Right lung (tissue), 10 donors: ENCODE data around the gene NDUFAF3. TPM values are rescaled to one million over a fixed set of nuclear protein-coding genes. Genes with fewer than 3 reads are reported as not detected.
A peak's percentile ranks its signal among the peaks of the same experiment; 100 is the strongest.

Experiments
- DNase-seq, 2 donors: peaks; one replicate each; pipeline ENCODE4 v3.0.0-alpha.2; 2013
- long read RNA-seq, 8 donors: transcript quantifications; one replicate each; lab custom pipeline, GENCODE V29; 2026
- polyA plus RNA-seq, 5 donors: library from polyadenylated mRNA; unstranded; fragments of 120-200 nt; gene quantifications; one replicate each; pipeline versions ENCODE4 v1.2.1 to v1.2.3, GENCODE V29; 2013; ENCODE audit warnings: inconsistent platforms in 1 of 5, low replicate concordance in 1 of 5; ENCODE audit not compliant: insufficient read length in 5 of 5, insufficient read depth in 1 of 5

Gene NDUFAF3, protein sequence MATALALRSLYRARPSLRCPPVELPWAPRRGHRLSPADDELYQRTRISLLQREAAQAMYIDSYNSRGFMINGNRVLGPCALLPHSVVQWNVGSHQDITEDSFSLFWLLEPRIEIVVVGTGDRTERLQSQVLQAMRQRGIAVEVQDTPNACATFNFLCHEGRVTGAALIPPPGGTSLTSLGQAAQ
- polyA plus RNA-seq = 10 to 100 TPM; 42.5 to 86.3 (median 61.1) TPM
- long read RNA-seq, donor 1, transcript NDUFAF3-202 (5 exons, 2,012 nt) = major isoform, 85 of 122 reads
- long read RNA-seq, donor 1, partial matches to known transcripts = 32 of 122 reads
- long read RNA-seq, donor 1, other reads (novel, unspliced or antisense) = 0 of 122 reads
- long read RNA-seq, donor 2, transcript NDUFAF3-202 (5 exons, 2,012 nt) = major isoform, 33 of 39 reads
- long read RNA-seq, donor 2, partial matches to known transcripts = 0 of 39 reads
- long read RNA-seq, donor 2, other reads (novel, unspliced or antisense) = 5 of 39 reads
- long read RNA-seq, donor 3, transcript NDUFAF3-202 (5 exons, 2,012 nt) = major isoform, 66 of 87 reads
- long read RNA-seq, donor 3, partial matches to known transcripts = 11 of 87 reads
- long read RNA-seq, donor 3, other reads (novel, unspliced or antisense) = 7 of 87 reads
- long read RNA-seq, donor 4, transcript NDUFAF3-202 (5 exons, 2,012 nt) = major isoform, 33 of 44 reads
- long read RNA-seq, donor 4, partial matches to known transcripts = 0 of 44 reads
- long read RNA-seq, donor 4, other reads (novel, unspliced or antisense) = 8 of 44 reads
- long read RNA-seq, donor 5, transcript NDUFAF3-202 (5 exons, 2,012 nt) = major isoform, 82 of 187 reads
- long read RNA-seq, donor 5, partial matches to known transcripts = 80 of 187 reads
- long read RNA-seq, donor 5, other reads (novel, unspliced or antisense) = 22 of 187 reads
- long read RNA-seq, donor 6, transcript NDUFAF3-202 (5 exons, 2,012 nt) = major isoform, 85 of 618 reads
- long read RNA-seq, donor 6, partial matches to known transcripts = 267 of 618 reads
- long read RNA-seq, donor 6, other reads (novel, unspliced or antisense) = 261 of 618 reads
- long read RNA-seq, donor 7, transcript NDUFAF3-202 (5 exons, 2,012 nt) = major isoform, 87 of 111 reads
- long read RNA-seq, donor 7, partial matches to known transcripts = 7 of 111 reads
- long read RNA-seq, donor 7, other reads (novel, unspliced or antisense) = 15 of 111 reads
- long read RNA-seq, donor 8, transcript NDUFAF3-202 (5 exons, 2,012 nt) = major isoform, 21 of 25 reads
- long read RNA-seq, donor 8, partial matches to known transcripts = 0 of 25 reads
- long read RNA-seq, donor 8, other reads (novel, unspliced or antisense) = 0 of 25 reads

DNA sequence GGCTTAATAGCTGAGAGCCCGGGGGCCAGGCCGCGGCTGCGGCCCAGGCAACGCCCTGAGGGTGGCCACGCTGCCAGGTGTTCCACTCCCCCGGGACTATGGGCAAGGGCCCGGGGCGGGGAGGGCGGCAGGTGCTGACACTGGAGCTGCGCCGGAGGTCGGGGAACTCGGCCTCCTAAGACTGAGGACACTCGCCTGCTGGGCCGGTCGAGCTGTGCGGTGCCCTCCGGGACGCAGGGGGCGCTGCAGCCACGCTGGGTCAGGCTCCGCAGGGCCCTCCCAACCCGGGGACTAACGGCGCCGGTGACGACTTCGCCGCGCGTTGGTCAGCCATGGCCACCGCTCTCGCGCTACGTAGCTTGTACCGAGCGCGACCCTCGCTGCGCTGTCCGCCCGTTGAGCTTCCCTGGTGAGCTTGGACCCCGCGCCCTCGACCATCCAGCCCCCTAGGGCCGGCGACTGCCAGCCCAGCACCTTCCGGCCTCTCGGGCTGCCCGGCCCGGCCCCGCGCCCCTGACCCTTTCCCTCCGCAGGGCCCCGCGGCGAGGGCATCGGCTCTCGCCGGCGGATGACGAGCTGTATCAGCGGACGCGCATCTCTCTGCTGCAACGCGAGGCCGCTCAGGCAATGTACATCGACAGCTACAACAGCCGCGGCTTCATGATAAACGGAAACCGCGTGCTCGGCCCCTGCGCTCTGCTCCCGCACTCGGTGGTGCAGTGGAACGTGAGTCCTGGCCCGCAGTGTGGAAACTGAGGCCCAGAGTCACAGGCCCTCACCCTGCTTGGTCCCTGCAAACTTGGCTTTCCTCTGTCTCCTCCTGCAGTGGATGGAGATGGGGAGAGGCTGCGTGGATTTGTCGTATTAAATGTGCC is at the start of gene NDUFAF3:
Gene NDUFAF3 (plus strand): TSS at position 309 of the 875 bp plus-strand sequence. CDS start 24 bp downstream, at position 333.
- DNase-seq = peak; percentile 91 to 92

DNA sequence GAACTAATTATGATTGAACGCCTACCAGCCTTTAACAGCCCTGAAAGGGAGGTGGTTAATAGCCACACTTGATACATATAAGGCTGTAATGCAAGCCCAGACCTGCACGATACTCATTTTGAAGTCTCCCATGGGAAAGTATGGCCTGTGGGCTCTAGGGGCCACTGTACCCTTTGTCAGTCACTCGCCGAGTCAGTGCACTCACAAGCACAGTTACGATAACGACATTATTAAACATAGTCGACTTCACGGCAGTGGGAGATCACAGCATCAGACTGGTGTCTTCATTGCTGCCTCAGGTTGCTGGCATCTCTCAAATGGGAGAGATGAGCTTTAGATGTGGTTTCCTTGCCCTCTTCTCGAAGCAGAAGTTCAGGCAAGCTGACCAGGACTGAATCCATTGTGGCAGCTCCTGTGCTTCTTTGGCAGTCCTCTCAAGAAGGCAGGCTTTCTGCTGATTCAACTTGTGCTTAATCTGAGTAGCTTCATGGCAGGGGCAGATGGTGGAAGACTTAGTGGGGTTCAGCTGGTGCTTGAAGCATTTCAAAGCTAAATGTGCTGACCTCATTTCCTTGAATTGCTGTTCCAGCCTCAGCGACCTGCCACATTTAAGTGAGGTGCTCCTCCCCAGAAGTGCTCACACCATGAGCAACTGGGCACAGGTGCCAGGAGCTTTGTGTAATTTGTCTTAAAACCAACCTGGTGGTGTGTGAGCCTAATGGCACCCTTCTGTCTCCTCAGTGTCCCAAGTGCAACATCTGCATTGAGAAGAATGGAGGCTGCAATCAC is 47.7 kb upstream of the NDUFAF3 start:
- DNase-seq = no peak

DNA sequence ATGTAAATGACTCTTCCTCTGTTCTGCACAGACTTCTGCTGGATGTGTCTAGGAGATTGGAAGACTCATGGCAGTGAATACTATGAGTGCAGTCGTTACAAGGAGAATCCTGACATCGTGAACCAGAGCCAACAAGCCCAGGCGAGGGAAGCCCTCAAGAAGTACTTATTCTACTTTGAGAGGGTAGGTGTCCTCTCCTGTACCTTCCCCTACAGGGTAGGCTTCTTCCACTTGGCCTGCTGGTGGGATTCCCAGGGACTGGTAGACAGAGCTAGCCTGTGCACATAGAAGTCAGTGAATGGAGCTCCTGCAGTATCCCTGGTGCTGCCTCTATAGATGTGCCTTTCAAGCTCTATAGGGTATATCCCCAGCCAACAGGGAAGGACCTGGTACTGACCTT is 42.5 kb upstream of the NDUFAF3 start:
- no peak for DNase-seq

DNA sequence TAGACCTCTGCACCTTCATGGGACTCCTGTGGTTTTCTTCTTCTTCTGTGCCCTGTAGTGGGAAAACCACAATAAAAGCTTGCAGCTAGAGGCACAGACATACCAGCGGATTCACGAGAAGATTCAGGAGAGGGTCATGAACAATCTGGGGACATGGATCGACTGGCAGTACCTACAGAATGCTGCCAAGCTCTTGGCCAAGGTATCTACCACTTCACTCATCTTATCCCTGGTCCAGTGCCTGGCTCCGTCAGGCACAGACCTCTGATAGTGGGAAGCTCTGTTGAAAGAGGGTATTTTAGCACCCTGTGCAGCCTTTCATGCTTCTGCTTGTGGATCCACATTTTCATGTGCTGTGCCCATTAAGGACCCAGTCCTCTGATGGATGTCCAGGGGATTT is 41.6 kb upstream of the NDUFAF3 start:
- no peak for DNase-seq

DNA sequence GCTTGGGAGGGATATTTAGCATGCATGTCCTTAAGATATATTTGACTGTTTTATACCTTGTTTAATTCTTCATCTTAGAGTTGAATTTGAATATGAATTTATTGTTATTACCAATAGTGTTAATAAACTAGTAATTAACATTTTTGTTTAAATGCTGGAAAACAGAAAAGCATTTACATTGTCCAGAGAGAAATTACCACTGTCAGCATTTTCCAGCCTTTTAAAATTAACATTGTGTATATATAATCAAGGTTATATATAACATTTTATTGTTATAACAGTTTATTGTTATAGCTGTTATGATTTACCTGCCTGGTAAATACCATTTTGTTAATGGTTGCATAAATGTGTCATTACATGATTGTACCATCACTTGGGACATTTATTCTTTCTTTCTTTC is 39.9 kb upstream of the NDUFAF3 start:
- DNase-seq = no peak

DNA sequence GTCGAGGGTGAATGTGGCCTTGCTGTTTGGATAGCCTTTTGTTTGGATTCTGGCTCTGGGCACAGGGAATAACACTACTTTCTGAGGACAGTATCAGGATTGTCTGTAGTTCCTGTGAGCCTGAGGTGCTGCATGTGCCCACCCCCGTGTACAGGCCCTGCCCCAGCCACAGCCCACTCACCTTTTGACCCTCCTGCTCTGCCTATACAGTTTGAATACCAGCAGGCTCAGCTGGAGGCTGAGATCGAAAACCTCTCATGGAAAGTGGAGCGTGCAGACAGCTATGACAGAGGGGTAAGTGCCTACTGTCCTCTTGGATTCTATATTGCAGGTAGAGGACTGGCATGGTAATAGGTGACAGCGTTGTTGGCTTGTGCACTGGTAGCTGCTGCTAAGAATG is 39.2 kb upstream of the NDUFAF3 start:
- no peak for DNase-seq

DNA sequence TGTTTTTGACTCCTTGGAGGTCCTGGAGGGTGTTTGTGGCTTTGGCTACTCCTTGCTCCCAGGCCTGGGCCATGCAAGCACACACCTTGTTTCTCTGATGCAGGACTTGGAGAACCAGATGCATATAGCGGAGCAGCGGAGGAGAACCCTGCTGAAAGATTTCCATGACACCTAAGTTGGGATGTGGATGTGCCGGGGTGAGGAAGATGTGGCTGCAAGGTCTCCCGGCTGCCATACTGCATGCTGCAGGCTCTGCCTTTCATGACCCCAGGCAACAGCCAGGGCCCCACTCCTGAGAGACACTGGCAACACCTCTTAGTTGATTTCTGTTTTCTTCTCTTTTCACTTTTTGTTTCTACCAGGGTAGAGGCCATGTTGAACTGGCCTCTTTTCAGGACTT is 38.8 kb upstream of the NDUFAF3 start:
- no peak for DNase-seq

DNA sequence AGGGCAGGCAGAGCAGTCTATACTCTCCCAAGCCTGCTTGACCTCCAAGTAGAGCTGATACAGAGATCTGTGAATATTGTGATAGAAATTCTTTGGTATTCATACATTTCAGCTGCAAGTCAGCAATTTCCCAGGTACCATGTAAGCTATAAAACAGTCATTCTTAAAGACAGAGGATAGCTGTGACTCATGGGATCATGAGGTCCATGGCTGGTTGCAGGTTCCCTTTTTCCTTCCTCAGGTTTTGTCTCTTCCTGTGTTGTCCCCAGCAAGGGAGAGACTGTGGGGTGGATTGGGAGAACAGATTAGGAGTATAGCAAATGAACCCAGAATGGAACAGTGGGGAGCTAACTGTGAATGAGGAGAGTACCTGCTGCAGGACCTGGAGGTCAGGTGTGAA is 37.3 kb upstream of the NDUFAF3 start:
- DNase-seq = no peak

DNA sequence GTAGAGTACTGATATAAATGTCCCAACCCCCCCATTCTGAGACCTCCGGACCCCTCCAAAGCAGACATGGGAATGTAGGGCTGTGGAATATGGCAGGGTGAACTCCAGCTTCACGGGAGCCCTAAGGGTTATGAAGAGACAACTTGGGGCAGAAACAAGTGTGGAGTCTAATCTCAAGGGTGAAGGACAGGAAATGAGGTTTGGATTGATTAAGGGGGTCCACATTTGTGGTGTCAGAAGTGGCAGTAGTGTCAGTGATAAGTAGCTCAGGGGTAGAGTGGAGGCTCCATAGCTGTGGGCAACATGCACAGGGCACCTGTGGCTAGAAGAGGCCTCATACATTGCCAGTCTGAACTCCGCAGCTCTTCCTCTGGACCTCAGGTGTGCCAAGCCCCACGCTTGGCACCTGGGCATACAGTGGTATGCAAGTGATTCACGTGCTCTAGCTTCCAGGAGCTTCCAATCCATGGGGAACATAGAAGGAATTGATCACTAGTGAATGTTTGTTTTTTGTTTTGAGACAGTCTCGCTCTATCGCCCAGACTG is 36.0 kb upstream of the NDUFAF3 start:
- no peak for DNase-seq

DNA sequence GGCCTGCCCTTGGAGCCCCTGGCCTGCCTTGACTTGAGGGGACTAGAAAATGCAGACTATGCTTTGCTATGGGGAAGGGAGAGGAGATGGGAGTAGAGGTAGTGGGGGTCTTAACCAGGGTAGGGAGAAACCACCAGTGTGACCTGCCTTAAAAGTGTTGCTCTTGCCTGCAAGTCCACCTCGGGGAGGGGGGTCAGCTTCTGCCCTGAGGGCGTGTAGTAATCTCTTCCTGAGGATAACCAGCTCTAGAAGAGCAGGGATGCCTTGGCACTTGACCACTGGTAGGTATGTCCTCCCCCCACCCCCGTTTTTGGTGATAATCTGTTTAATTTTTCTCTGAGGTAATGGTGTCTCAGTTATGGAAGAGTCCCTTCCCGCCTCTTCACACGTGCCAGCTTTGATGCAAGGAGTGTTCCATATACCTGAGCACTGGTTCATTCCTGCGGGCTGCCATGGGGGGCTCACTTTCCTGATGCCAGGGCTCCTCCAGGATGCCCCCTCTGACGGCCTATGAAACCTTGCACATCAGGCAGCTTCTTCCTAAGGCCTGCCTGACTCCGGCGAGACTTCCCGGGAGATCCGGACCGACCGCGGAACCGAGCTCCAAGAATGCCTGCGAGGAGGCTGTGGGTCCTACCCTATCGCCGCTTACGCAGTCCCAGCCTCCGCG is 32.7 kb upstream of the NDUFAF3 start:
- no peak for DNase-seq

DNA sequence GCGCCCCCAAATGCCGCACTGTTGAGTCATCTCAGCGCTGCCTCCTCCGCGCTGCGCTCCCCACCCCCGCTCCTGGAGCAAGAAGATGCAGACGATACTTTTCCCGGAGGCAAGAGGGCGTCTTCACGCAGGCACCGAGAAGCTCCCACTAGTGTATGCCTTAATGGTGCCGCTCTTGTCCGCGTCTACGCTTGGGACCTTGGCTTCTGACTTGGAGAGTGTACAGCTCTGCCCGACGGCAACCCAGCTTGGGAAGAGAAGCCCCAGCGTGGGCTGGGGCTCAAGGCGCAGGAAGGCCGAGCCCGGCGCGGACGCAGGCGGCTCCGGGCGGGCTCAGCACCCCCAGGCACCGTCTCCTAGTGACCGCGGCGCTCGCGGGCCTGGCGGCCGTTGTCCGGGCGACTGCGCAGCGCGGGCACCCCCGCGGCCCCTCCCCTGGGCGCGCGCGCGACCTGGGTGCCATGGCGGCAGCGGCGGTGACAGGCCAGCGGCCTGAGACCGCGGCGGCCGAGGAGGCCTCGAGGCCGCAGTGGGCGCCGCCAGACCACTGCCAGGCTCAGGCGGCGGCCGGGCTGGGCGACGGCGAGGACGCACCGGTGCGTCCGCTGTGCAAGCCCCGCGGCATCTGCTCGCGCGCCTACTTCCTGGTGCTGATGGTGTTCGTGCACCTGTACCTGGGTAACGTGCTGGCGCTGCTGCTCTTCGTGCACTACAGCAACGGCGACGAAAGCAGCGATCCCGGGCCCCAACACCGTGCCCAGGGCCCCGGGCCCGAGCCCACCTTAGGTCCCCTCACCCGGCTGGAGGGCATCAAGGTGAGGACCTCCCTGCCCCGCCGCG is 31.9 kb upstream of the NDUFAF3 start, which contains the start of gene P4HTM:
Gene P4HTM (plus strand): TSS at position 446 of the 840 bp plus-strand sequence. CDS start 16 bp downstream, at position 462.
- DNase-seq = peak; percentile 88

DNA sequence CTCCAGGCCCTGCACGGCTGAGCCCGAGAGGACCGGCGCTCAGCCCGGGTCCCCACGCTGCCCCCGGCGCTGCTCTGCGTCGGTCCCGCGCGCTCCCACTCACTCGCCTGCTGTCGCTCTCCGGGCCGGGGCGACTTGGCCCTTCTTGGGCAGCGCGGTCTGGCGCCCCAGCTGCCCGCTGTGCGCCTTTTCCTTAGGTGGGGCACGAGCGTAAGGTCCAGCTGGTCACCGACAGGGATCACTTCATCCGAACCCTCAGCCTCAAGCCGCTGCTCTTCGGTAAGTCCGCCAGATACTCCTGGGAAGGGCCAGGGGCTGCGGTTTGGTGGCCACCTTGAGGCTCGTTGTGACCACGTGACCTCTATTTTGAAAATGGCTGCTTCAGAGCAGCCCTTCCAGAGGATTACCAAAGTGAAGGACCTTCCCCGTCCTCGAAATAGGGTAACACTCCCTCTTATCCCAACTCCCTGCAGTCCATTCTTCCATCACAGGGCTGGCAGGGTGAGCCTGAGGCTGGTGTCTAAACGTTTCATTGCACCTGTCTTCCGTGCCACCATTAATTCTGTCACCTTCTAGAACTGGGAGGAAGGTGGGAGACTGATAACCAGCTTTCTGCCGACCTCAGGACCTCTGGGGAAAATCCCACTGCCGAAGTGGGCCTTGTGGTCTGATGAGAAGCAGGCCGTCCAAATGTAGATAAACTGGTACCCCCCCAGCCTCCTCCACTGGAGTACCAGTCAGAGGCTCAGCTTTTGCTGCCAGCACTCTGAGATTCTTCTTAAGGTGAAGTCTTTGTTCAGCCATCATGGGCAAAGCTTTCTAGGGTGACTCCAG is 31.1 kb upstream of the NDUFAF3 start:
- DNase-seq = no peak

DNA sequence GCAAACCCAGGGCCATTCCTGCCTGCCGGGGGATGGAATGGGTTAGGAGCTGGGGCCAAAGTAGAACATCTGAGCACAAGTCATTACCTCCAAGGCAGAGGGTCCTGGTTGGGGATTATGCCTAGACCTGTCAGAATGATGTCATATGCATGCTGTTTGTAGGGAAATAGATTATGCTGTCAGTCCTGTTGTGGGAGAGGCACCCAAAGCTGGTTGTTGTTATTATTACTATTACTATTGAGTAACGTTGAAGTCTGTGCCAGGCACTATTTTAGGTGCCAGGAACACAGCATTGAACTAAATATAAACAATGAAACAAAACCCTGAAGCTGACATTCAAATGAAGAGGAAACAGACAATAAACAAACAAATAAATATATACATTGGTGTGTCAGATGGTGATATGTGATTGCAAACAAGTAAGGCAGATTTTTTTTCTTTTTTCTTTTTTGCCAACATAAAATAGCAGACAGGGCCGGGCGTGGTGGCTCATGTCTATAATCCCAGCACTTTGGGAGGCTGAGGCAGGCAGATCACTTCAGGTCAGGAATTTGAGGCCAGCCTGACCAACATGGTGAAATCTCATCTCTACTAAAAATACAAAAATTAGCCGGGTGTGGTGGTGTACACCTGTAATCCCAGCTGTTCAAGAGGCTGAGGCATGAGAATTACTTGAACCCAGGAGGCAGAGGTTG is 29.9 kb upstream of the NDUFAF3 start:
- no peak for DNase-seq

DNA sequence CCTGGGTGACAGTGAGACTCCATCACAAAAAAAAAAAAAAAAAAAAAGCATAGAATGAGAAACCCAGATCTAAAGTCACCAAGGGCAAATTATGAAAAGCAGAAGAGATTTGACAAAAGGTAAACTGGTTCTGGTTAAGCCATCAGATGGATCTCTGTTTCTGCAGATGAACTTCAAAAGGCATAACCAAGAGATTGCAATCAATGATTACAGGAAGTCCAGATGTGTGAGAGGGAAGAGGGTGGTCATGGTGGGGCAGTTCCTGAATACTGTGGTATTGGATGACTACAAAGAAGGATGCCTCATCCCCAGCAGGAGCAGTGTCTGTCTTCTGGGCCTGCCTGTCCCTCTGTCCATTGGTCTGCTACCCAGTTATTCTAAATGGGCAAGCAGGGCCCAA is 28.1 kb upstream of the NDUFAF3 start:
- no peak for DNase-seq

DNA sequence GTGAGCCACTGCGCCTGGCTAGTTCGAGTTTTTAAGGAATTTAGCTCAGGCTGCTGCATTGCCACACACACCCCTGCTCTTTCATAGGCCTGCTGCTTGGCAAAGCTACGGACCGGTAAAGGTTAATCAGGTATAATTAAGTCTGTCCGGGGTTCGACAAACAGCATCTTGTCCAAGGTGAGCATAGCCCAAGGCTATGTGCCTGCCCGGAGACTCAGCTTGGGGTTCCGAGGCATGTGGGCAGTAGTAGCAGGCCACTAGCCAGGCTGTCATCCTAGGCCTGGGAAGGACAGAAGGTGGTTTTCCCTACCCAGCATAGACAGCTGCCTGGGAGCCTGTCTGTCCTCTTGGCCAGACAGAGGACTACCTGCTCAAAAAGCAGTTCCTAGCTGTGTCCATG is 25.3 kb upstream of the NDUFAF3 start:
- DNase-seq = no peak

DNA sequence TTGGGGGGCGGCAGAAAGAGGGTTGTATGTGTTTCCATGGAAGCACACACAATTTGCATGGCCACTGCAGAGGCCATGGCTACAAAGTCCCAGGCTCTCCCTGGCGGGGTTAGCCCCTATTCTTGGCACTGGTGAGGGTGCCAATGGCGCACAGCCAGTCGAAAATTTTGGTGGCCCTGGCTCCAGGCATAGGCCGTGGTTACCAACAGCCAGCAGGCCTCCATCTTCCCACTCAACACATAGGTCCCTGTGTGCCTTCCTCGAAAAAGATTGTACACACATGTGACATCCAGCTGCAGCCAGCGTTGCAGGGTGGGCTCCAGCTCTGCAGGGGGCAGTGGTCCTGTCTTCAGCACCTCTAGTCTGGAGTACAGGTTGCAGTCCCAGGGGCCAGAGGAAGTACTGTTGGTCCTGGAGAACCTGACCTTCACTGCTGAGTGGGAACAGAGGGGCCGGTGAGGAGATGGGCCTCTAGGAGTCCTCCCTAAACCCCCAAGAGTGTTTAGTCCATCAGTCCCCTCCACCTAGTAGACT is 24.8 kb upstream of the NDUFAF3 start:
- DNase-seq = no peak
